Renal cortical epithelial cell (primary cell): ENCODE results near the gene GAS6. TPM values are rescaled to one million over a fixed set of nuclear protein-coding genes. Genes with fewer than 3 reads are reported as not detected.
A peak's percentile ranks its signal among the peaks of the same experiment; 100 is the strongest.
"Not testable (repeated sequence)": the region's sequence is repeated elsewhere in the genome, so short reads cannot be mapped to it uniquely, and the experiment has no call there.

Source experiments
- DNase-seq: peaks from one replicate; pipeline ENCODE4 v3.0.0-alpha.2; 2011; ENCODE audit warnings: low read depth
- total RNA-seq: library from RNA; depleted of rRNA; stranded (reverse); fragments of >200 nt; gene quantifications from 2 replicates; pipeline ENCODE4 v1.2.3, GENCODE V29; 2014

GAS6 gene
- total RNA-seq, 1 donor from 2014 or later, result 174 TPM

GRCh38 chr13:113837560-113838355 is 26.1 kb downstream of the GAS6 start:
- peak; percentile 88 for DNase-seq

- peak; percentile 42 for DNase-seq
Observed at GRCh38 chr13:113836768-113837559, 26.9 kb downstream of the GAS6 start.

GRCh38 chr13:113835461-113836270 is 28.2 kb downstream of the GAS6 start:
- DNase-seq, result peak; percentile 25

- no peak for DNase-seq
Observed at GRCh38 chr13:113834496-113835200, 29.2 kb downstream of the GAS6 start.

- DNase-seq, result not testable (repeated sequence)
Observed at GRCh38 chr13:113834006-113834405, 29.9 kb downstream of the GAS6 start.

GRCh38 chr13:113833111-113833830 is 30.6 kb downstream of the GAS6 start:
- DNase-seq, result no peak

GRCh38 chr13:113832631-113833030 is 31.2 kb downstream of the GAS6 start:
- DNase-seq, result no peak

GRCh38 chr13:113832205-113832604 is 31.7 kb downstream of the GAS6 start:
- no peak for DNase-seq

- no peak for DNase-seq
Observed at GRCh38 chr13:113831061-113831460, 32.8 kb downstream of the GAS6 start.

GRCh38 chr13:113830426-113830950 is 33.4 kb downstream of the GAS6 start:
- DNase-seq, result not testable (repeated sequence)

GRCh38 chr13:113828282-113828825 is 35.5 kb downstream of the GAS6 start:
- DNase-seq, result no peak

GRCh38 chr13:113827021-113827420 is 36.9 kb downstream of the GAS6 start:
- DNase-seq, result no peak

GRCh38 chr13:113826446-113826845 is 37.4 kb downstream of the GAS6 start:
- not testable (repeated sequence) for DNase-seq

GRCh38 chr13:113825841-113826240 is 38.0 kb downstream of the GAS6 start:
- DNase-seq, result no peak

- no peak for DNase-seq
Observed at GRCh38 chr13:113823771-113824170, 40.1 kb downstream of the GAS6 start.

- no peak for DNase-seq
Observed at GRCh38 chr13:113822956-113823744, 40.7 kb downstream of the GAS6 start.

- no peak for DNase-seq
Observed at GRCh38 chr13:113822266-113822665, 41.6 kb downstream of the GAS6 start.

GRCh38 chr13:113821847-113822246 is 42.0 kb downstream of the GAS6 start:
- no peak for DNase-seq
